ENCODE measurements around the gene CXXC1.
"Not testable (repeated sequence)": the region's sequence is repeated elsewhere in the genome, so short reads cannot be mapped to it uniquely, and the experiment has no call there.

CXXC1 gene

GRCh38 chr18:50287441-50288347 lies at the start of gene CXXC1:
Gene CXXC1, minus strand, starts transcription at chr18:50287692. Its CDS starts 103 bp downstream, at chr18:50287589.
- DNase-seq: peak; percentile 96

- no peak for DNase-seq
These were observed 47.2 kb upstream of the CXXC1 start for GRCh38 chr18:50334546-50335152.

- DNase-seq: no peak
These were observed 44.2 kb upstream of the CXXC1 start for GRCh38 chr18:50331691-50332090.

- DNase-seq: no peak
These were observed 42.7 kb upstream of the CXXC1 start for GRCh38 chr18:50330176-50330575.

- DNase-seq: no peak
These were observed 40.5 kb upstream of the CXXC1 start for GRCh38 chr18:50327983-50328382.

- DNase-seq: no peak
These were observed 33.2 kb upstream of the CXXC1 start for GRCh38 chr18:50320719-50321118.

GRCh38 chr18:50315100-50315871 lies 27.8 kb upstream of the CXXC1 start:
- DNase-seq: no peak

- no peak for DNase-seq
These were observed 26.5 kb upstream of the CXXC1 start for GRCh38 chr18:50313873-50314460.

- no peak for DNase-seq
These were observed 25.6 kb upstream of the CXXC1 start for GRCh38 chr18:50313031-50313607.

GRCh38 chr18:50312296-50313030 lies 25.0 kb upstream of the CXXC1 start:
- no peak for DNase-seq

GRCh38 chr18:50311650-50312049 lies 24.2 kb upstream of the CXXC1 start:
- DNase-seq: no peak

- no peak for DNase-seq
These were observed 22.6 kb upstream of the CXXC1 start for GRCh38 chr18:50310080-50310479.

- not testable (repeated sequence) for DNase-seq
These were observed 21.4 kb upstream of the CXXC1 start for GRCh38 chr18:50308851-50309250.

GRCh38 chr18:50307738-50308470 lies 20.4 kb upstream of the CXXC1 start:
- peak; percentile 74 for DNase-seq

- DNase-seq: no peak
These were observed 19.9 kb upstream of the CXXC1 start for GRCh38 chr18:50307400-50307737.

- no peak for DNase-seq
These were observed 19.5 kb upstream of the CXXC1 start for GRCh38 chr18:50306944-50307343.

GRCh38 chr18:50301074-50301473 lies 13.6 kb upstream of the CXXC1 start:
- DNase-seq: no peak

- no peak for DNase-seq
These were observed 12.3 kb upstream of the CXXC1 start for GRCh38 chr18:50299626-50300388.

- DNase-seq: no peak
These were observed 11.2 kb upstream of the CXXC1 start for GRCh38 chr18:50298443-50299284.
